MV-4-11 (cell line): Measurements from ENCODE around the gene VAMP8.
"Not testable (repeated sequence)": the region's sequence is repeated elsewhere in the genome, so short reads cannot be mapped to it uniquely, and the experiment has no call there.

Source experiments
- DNase-seq: peaks from one replicate; lab custom pipeline; 2025; lab: John Stamatoyannopoulos, UW

The VAMP8 gene

GRCh38 chr2:85598594-85599340, 21.4 kb downstream of the VAMP8 start:
- no peak for DNase-seq

GRCh38 chr2:85599468-85600234, 22.3 kb downstream of the VAMP8 start:
- DNase-seq: no peak

GRCh38 chr2:85600235-85600575, 22.8 kb downstream of the VAMP8 start:
- no peak for DNase-seq

GRCh38 chr2:85600951-85601770, 23.8 kb downstream of the VAMP8 start:
- no peak for DNase-seq

- DNase-seq: no peak
Measured at GRCh38 chr2:85601771-85602475, 24.5 kb downstream of the VAMP8 start.

- peak; percentile 78 for DNase-seq
Measured at GRCh38 chr2:85602476-85603234, 25.3 kb downstream of the VAMP8 start, which contains the start of gene TMEM150A. Gene TMEM150A, minus strand, starts transcription at chr2:85602698. Its CDS starts 750 bp downstream, at chr2:85601948.

GRCh38 chr2:85604133-85604444, 26.7 kb downstream of the VAMP8 start:
- peak; percentile 62 for DNase-seq

GRCh38 chr2:85604568-85605339, 27.4 kb downstream of the VAMP8 start:
- no peak for DNase-seq

- no peak for DNase-seq
Measured at GRCh38 chr2:85605406-85606115, 28.2 kb downstream of the VAMP8 start.

GRCh38 chr2:85606116-85606455, 28.7 kb downstream of the VAMP8 start:
- no peak for DNase-seq

- DNase-seq: no peak
Measured at GRCh38 chr2:85607268-85608215, 30.2 kb downstream of the VAMP8 start.

GRCh38 chr2:85611217-85611704, 33.9 kb downstream of the VAMP8 start:
- DNase-seq: no peak

- DNase-seq: peak; percentile 76
Measured at GRCh38 chr2:85611705-85612587, 34.6 kb downstream of the VAMP8 start, which contains the start of gene C2orf68. Gene C2orf68, minus strand, starts transcription at chr2:85612066. Its CDS starts 82 bp downstream, at chr2:85611984.

GRCh38 chr2:85613717-85614515, 36.5 kb downstream of the VAMP8 start:
- no peak for DNase-seq

GRCh38 chr2:85614757-85615156, 37.4 kb downstream of the VAMP8 start:
- not testable (repeated sequence) for DNase-seq

GRCh38 chr2:85615413-85615728, 38.0 kb downstream of the VAMP8 start:
- no peak for DNase-seq

GRCh38 chr2:85617723-85618122, 40.3 kb downstream of the VAMP8 start:
- not testable (repeated sequence) for DNase-seq
